Retinal pigment epithelial cell (primary cell): ENCODE results near the gene CHRM4.

Experiments used
- DNase-seq: peaks from one replicate; pipeline ENCODE4 v3.0.0-alpha.2; 2010; ENCODE audit warnings: low read depth
- H3K4me3 ChIP-seq: 2 replicates; pipeline ENCODE4 v1.5.1; 2011; ENCODE audit warnings: mild to moderate bottlenecking, low read length, control low read depth, moderate library complexity
- CTCF ChIP-seq: conservative IDR thresholded peaks from 2 replicates; pipeline ENCODE4 v1.5.1; 2011; ENCODE audit warnings: low read depth, low read length, control low read depth, inconsistent platforms

The CHRM4 gene

GRCh38 chr11:46357483-46357936, 34.1 kb downstream of the CHRM4 start:
- H3K4me3 ChIP-seq, result no peak overlapping the region
- no peak for DNase-seq
- no peak for TF ChIP-seq CTCF

GRCh38 chr11:46356924-46357482, 34.6 kb downstream of the CHRM4 start:
- no peak for TF ChIP-seq CTCF
- no peak overlapping the region for H3K4me3 ChIP-seq
- no peak for DNase-seq

DNA sequence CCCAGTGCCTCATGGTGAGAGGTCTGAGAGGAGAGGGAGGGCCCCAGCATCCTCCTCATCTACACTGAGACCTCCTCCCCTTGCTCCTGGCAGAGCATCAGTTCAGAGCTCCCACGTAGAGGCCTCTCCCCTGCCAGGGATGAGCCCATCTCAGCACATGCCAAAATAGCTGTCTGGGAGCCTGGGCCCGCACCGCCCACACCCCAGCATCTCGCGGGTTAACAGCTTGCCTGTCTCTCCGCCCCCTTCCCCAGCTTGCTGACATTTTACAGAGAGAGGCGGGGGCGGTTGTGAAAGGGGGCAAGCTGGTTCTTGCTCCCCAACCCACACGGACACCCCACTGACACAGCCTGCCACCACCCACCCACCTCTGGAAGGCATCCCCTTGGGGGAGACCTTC, 37.9 kb downstream of the CHRM4 start:
- no peak for TF ChIP-seq CTCF
- DNase-seq, result no peak
- no peak overlapping the region for H3K4me3 ChIP-seq

DNA sequence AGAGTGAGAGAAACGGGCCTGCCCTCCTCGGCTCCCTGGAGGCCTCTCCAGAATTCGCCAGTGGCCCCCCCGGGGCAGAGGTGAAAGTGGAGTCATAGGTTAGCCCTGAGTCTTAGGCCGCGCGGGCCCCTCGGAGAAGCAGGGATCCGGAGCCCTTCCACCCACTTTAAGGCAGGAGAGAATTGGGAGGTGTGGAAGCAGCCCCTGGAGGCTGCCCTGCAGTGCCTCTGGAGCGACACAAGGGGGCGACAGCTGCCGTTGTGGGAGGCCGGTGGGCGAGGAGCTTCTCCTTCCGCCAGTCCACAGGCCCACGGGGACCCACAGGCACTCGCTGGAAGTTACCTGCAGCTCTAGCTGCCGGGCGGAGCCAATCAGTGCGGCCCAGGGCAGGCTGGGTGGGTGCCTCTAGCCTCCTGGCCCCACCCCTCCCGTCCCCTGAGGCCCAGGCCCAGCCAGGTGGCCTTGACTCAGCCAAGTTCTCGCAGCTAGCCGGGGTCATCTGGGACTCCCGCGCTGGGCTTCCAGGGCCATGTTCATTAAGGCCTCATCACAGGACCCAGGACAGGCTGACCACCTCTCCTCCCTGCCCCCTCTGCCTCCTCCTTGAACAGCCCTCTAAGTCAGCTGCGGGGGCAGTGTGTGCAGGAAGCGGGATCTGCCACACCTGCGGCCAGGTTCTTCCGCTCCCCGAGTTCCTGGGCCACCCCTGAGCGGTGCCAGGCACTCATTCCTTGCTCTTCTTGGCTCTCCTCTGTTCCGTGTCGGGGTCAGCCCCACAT, 39.3 kb downstream of the CHRM4 start:
- TF ChIP-seq CTCF, result peak; percentile 89
- H3K4me3 ChIP-seq, result no peak overlapping the region
- no peak for DNase-seq

GRCh38 chr11:46351606-46352005, 40.0 kb downstream of the CHRM4 start:
- no peak overlapping the region for H3K4me3 ChIP-seq
- TF ChIP-seq CTCF, result no peak
- no peak for DNase-seq

DNA sequence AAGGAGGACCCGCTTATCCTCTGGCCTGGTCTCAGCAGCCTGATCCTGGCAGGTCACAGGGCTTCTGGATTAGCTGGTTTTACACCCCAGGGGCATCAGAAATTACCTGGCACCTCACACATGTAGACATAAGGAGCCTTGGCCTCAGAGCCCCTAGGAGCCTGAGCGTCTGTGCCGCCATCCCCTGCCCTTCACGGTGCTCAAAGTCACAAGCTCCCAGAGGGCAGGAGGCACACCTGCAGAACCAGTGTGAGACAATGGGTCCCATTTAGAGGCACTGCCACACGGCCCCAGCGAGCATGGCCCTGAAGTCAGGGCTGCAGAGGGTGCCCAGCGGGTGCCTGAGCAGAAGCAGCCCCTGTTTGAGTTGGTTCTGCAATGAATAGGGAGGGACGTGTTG, 40.4 kb downstream of the CHRM4 start:
- TF ChIP-seq CTCF, result no peak
- no peak overlapping the region for H3K4me3 ChIP-seq
- DNase-seq, result no peak

DNA sequence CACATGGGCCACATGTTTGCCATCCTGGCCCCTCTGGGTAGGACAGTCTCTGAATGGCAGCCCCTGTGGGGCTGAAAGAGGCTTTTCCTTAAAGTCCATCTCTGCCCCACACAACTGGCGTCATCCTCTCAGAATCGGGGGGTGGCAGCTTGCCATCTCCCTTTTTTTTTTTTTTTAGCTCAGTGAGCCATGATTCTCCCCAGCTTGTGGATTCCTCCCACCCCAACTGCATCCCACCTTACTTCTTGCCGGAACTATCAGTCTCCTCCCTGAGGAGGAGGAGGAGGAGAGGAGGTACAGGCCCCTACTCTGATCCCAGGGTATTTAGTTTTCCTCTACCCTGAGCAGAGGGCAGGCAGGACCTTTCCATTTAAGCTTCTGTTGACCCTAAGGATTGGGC, 40.9 kb downstream of the CHRM4 start:
- no peak for TF ChIP-seq CTCF
- H3K4me3 ChIP-seq, result no peak overlapping the region
- DNase-seq, result no peak
